Measurements from ENCODE around the gene LRCH4. TPM values are rescaled to one million over a fixed set of nuclear protein-coding genes. Genes with fewer than 3 reads are reported as not detected.
A peak's percentile ranks its signal among the peaks of the same experiment; 100 is the strongest.

The LRCH4 gene
- total and polyA plus RNA-seq, 9 of the 15 experiments (the other 6 are each of a cell fraction or from before 2014, with no cell fraction given) = 0.06 to 63.3 (median 15.0) TPM

DNA sequence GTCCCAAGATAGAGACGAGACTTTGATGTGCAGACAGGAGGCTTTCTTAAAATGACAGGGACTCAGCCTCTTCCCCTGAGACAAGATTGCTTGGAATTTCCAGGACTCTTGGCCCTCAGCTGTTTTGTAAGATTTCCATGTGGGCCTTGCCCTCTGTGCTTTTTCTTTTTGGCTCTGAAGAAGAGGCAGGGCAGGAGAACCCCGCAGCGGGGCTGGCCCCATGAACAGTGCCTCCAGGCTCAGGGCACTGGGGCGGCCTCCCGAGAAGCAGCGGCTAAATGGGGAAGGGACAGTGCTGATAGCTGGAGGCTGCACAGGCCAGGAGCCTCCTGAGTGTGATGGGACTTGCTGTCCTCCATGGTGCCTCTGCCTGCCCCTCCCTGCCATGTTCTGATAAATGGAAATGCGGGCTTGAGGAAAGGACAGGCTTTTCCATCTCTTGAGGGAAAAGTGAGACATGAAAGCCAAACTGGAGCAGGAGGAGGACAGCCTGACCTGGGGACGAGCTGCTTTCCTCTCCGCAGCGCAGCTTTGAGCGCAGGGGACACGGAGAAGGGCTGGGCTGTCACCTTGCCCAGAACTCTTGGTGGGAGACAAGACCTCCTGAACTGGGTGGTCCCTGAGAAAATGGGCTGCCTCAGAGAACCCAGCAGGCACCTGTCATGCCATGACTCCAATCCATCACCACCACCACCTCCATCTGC, 24.3 kb downstream of the LRCH4 start:
- peak overlapping the region in 1 of 2 experiments; percentile 69; a peak in 2 of 4 replicates for H3K9ac ChIP-seq (ENCODE audit: insufficient read depth in 1 of 2, low read depth in 2 of 2, low read length in 2 of 2)
- FAIRE-seq = no peak
- POLR2A ChIA-PET = no interaction called here
- no peak for TF ChIP-seq MTF1 (CRISPR knock-in tag; IDR thresholded peaks at IDR 0.05; ENCODE audit: borderline replicate concordance)
- TF ChIP-seq, protein P1, sequence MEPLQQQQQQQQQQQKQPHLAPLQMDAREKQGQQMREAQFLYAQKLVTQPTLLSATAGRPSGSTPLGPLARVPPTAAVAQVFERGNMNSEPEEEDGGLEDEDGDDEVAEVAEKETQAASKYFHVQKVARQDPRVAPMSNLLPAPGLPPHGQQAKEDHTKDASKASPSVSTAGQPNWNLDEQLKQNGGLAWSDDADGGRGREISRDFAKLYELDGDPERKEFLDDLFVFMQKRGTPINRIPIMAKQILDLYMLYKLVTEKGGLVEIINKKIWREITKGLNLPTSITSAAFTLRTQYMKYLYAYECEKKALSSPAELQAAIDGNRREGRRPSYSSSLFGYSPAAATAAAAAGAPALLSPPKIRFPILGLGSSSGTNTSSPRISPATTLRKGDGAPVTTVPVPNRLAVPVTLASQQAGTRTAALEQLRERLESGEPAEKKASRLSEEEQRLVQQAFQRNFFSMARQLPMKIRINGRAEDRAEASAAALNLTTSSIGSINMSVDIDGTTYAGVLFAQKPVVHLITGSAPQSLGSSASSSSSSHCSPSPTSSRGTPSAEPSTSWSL (CRISPR knock-in tag; IDR thresholded peaks at IDR 0.05; ENCODE audit: borderline replicate concordance) = no peak
- no peak for TF ChIP-seq RBM34 (IDR thresholded peaks at IDR 0.05; ENCODE audit: borderline replicate concordance, insufficient read depth, low read length)
- TF ChIP-seq, protein P2, sequence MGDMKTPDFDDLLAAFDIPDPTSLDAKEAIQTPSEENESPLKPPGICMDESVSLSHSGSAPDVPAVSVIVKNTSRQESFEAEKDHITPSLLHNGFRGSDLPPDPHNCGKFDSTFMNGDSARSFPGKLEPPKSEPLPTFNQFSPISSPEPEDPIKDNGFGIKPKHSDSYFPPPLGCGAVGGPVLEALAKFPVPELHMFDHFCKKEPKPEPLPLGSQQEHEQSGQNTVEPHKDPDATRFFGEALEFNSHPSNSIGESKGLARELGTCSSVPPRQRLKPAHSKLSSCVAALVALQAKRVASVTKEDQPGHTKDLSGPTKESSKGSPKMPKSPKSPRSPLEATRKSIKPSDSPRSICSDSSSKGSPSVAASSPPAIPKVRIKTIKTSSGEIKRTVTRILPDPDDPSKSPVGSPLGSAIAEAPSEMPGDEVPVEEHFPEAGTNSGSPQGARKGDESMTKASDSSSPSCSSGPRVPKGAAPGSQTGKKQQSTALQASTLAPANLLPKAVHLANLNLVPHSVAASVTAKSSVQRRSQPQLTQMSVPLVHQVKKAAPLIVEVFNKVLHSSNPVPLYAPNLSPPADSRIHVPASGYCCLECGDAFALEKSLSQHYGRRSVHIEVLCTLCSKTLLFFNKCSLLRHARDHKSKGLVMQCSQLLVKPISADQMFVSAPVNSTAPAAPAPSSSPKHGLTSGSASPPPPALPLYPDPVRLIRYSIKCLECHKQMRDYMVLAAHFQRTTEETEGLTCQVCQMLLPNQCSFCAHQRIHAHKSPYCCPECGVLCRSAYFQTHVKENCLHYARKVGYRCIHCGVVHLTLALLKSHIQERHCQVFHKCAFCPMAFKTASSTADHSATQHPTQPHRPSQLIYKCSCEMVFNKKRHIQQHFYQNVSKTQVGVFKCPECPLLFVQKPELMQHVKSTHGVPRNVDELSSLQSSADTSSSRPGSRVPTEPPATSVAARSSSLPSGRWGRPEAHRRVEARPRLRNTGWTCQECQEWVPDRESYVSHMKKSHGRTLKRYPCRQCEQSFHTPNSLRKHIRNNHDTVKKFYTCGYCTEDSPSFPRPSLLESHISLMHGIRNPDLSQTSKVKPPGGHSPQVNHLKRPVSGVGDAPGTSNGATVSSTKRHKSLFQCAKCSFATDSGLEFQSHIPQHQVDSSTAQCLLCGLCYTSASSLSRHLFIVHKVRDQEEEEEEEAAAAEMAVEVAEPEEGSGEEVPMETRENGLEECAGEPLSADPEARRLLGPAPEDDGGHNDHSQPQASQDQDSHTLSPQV (IDR thresholded peaks at IDR 0.05) = no peak
- no peak for TF ChIP-seq PTBP1 (IDR thresholded peaks at IDR 0.05; ENCODE audit: low read depth, low read length)
- no peak for TF ChIP-seq ZNF436 (CRISPR knock-in tag; IDR thresholded peaks at IDR 0.05)
- no peak for TF ChIP-seq KLF1 (tag; IDR thresholded peaks at IDR 0.05)
- no peak for TF ChIP-seq EZH2 (IDR thresholded peaks at IDR 0.05; ENCODE audit: borderline replicate concordance, low read depth, low read length)
- TF ChIP-seq ETV1 (tag; conservative IDR thresholded peaks at IDR 0.05; ENCODE audit: low read depth) = no peak
- TF ChIP-seq, protein P3, sequence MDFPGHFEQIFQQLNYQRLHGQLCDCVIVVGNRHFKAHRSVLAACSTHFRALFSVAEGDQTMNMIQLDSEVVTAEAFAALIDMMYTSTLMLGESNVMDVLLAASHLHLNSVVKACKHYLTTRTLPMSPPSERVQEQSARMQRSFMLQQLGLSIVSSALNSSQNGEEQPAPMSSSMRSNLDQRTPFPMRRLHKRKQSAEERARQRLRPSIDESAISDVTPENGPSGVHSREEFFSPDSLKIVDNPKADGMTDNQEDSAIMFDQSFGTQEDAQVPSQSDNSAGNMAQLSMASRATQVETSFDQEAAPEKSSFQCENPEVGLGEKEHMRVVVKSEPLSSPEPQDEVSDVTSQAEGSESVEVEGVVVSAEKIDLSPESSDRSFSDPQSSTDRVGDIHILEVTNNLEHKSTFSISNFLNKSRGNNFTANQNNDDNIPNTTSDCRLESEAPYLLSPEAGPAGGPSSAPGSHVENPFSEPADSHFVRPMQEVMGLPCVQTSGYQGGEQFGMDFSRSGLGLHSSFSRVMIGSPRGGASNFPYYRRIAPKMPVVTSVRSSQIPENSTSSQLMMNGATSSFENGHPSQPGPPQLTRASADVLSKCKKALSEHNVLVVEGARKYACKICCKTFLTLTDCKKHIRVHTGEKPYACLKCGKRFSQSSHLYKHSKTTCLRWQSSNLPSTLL (IDR thresholded peaks at IDR 0.05) = no peak
- no peak for TF ChIP-seq CCNT2 (IDR thresholded peaks at IDR 0.05; ENCODE audit: borderline replicate concordance, extremely low read depth, insufficient read length, low read depth, low read length)
- TF ChIP-seq FOXM1 (IDR thresholded peaks at IDR 0.05; ENCODE audit: low read depth) = no peak
- no peak for TF ChIP-seq FOXM1 (CRISPR knock-in tag; IDR thresholded peaks at IDR 0.05; ENCODE audit: low read depth)
- TF ChIP-seq ZBTB7A (IDR thresholded peaks at IDR 0.05; ENCODE audit: borderline replicate concordance, control insufficient read depth, low read depth, low read length) = no peak

More for the DNA sequence above, 24.3 kb downstream of the LRCH4 start:
- Histone ChIP-seq H3K36me3 (ENCODE audit: control insufficient read depth, insufficient read depth, low read length) (peaks cover 22% of the 10 kb centered on the region; the same call in 2 of the 3 replicates), H4K20me1 (replicated peaks; ENCODE audit: control insufficient read depth, insufficient read depth, low read length) (no peaks in the 10 kb centered on the region), H3K27me3 (ENCODE audit: control insufficient read depth in 2 of 2, insufficient read depth in 2 of 2, low read length in 2 of 2) (no peaks in the 10 kb centered on the region), H3K4me3 (no peak overlapping the region), H3K9me3 (replicated peaks; ENCODE audit: control insufficient read depth, insufficient read depth, low read depth, low read length) (no peaks in the 10 kb centered on the region), H2AFZ (ENCODE audit: low read depth, low read length) (no peak overlapping the region), H3K4me1 (replicated peaks in 1 of 2; ENCODE audit: control insufficient read depth in 2 of 2, insufficient read depth in 2 of 2, low read length in 2 of 2) (peaks cover 1 to 24% of the 10 kb centered on the region in 2 experiments; a peak in 4 of 5 replicates), H3K79me2 (ENCODE audit: control insufficient read depth, insufficient read depth, low read length) (no peaks in the 10 kb centered on the region), H3K27ac (ENCODE audit: extremely low read depth, low read depth, low read length) (no peak overlapping the region), H3K4me2 (ENCODE audit: insufficient read depth, low read length) (no peak overlapping the region), H3K9me1 (ENCODE audit: control insufficient read depth, insufficient read depth, low read length) (no peaks in the 10 kb centered on the region)
- CTCF ChIA-PET (ENCODE audit: low intra/inter-chr PET ratio) = no interaction called here
- ATAC-seq (no peak), DNase-seq (ENCODE audit: extremely low read depth in 1 of 4, low spot score in 3 of 4) (no peak)
- intact Hi-C loops (cut with micrococcal nuclease) = no loop called here
- BruUV-seq (replicated peaks) = no TSS peak
- 86% methylated on average over 12 of the region's 12 CpGs for WGBS (ENCODE audit: insufficient coverage, low coverage, missing lambda C conversion rate)
- in situ Hi-C loops (cut with MboI) = loop anchor here (25.0 kb wide), 1 partner anchor 99 kb away; the partner anchor contains the start of gene SPACDR

Measured in K562 (cell line).